A673 (cell line): Measurements from ENCODE around the gene USO1.

Source experiments
- CTCF ChIP-seq: fragments of 300-800, 200-600 bp; sonication (generic); conservative IDR thresholded peaks from 2 replicates; pipeline ENCODE4 v1.5.1; 2017; ENCODE audit warnings: low read depth, mild to moderate bottlenecking, antibody characterized with exemption, low read length, moderate library complexity, mixed read lengths
- EZH2 ChIP-seq: fragments of 200-600 bp; sonication (generic); IDR thresholded peaks from 2 replicates; pipeline ENCODE4 v1.6.1; 2017; ENCODE audit warnings: borderline replicate concordance, low read depth, mild to moderate bottlenecking, mixed read lengths, antibody characterized with exemption, low read length; ENCODE audit not compliant: poor library complexity, severe bottlenecking

DNA sequence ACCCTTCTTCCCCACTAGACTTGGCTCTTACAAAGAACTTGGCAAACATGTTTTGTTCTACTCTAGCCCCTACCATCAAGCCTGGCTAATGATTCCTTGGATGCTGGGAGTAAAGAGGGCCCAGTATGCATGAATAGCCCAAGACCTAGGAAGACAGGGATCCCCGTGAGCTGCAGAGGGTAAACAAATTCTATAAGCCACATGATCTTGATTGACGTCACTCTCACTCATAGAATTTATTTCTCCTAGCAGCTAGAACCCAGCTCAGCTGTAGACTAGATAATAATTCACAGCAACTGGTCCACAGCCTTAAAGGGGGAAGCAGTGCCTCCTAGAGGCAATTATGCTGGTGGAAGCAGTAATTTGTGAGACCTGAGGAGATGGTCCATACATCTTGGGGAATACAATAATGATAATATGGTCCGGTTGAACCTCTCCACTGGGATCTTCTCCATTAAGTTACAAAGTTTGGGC is 16.1 kb upstream of the USO1 start:
- peak; percentile 39 for TF ChIP-seq CTCF
- TF ChIP-seq EZH2, result no peak
